HepG2 (cell line): ENCODE results near the gene DNAJC4. TPM values are rescaled to one million over a fixed set of nuclear protein-coding genes. Genes with fewer than 3 reads are reported as not detected.
A peak's percentile ranks its signal among the peaks of the same experiment; 100 is the strongest.

Experiments
- ATAC-seq: fragments of 200-7000 bp; cut with Tn5 transposase; 3 replicates; pipeline ENCODE4 v1.9.1; 2020; ENCODE audit warnings: mild to moderate bottlenecking, moderate library complexity
- BruUV-seq: library from RNA; stranded (reverse); fragments of 400-500 nt; replicated peaks from 2 replicates; lab custom pipeline; 2021; lab: Mats Ljungman, UMichigan
- CTCF ChIA-PET: fragments of 300-600 bp; formaldehyde crosslinking; extraction: SDS; loops from one replicate; lab custom pipeline; 2021; ENCODE audit warnings: low total read pairs, inconsistent platforms, low intra/inter-chr PET ratio; lab: Yijun Ruan, JAX
- POLR2A ChIA-PET: fragments of 350-600 bp; sonication (Branson Sonifier 250); formaldehyde crosslinking; loops from one replicate; lab custom pipeline; 2020; ENCODE audit warnings: antibody characterized with exemption, inconsistent platforms; lab: Yijun Ruan, JAX
- DNase-seq: peaks from one replicate; pipeline ENCODE4 v3.0.0-alpha.2; 2015; ENCODE audit warnings: low spot score
- FAIRE-seq: peaks from 3 replicates; lab custom pipeline; 2011; peaks lifted over from hg19 to GRCh38; lab: Jason Lieb, UNC
- H2AFZ ChIP-seq: one replicate; pipeline ENCODE4 v1.6.1; 2011; ENCODE audit warnings: low read length, inconsistent platforms
- H3K27ac ChIP-seq: fragments of 300-600 bp; 3 replicates; pipeline ENCODE4 v1.8.0; 2011; ENCODE audit warnings: mixed run types, mild to moderate bottlenecking, mixed read lengths, low read length, inconsistent platforms; ENCODE audit not compliant: insufficient read depth; ENCODE audit errors: extremely low read length
- H3K27me3 ChIP-seq, 2 experiments: fragments of 200-600 bp in 1 of 2; 2 replicates in 1 of 2; 3 replicates in 1 of 2; pipeline versions ENCODE4 v1.6.0 to v1.8.0; 2011; ENCODE audit warnings: low read length in 2 of 2, mild to moderate bottlenecking in 2 of 2, moderate library complexity in 2 of 2, inconsistent platforms in 1 of 2; ENCODE audit not compliant: insufficient read depth in 2 of 2, control insufficient read depth in 1 of 2
- H3K36me3 ChIP-seq, 2 experiments: fragments of 200-600 bp in 1 of 2; replicated peaks in 1 of 2; 2 replicates in 1 of 2; 3 replicates in 1 of 2; pipeline versions ENCODE4 v1.5.1 to v1.8.0; 2011; ENCODE audit warnings: low read length in 2 of 2, inconsistent platforms in 1 of 2; ENCODE audit not compliant: insufficient read depth in 2 of 2, control insufficient read depth in 1 of 2
- H3K4me1 ChIP-seq: 2 replicates; pipeline ENCODE4 v1.5.1; 2012; ENCODE audit warnings: low read length, inconsistent platforms; ENCODE audit not compliant: insufficient read depth
- H3K4me2 ChIP-seq: 2 replicates; pipeline ENCODE4 v1.6.0; 2011; ENCODE audit warnings: low read depth, low read length, inconsistent platforms
- H3K4me3 ChIP-seq, 3 experiments: fragments of 200-600 bp in 1 of 3; sonication (generic), shearing (Covaris generic) in 1 of 3; replicated peaks in 1 of 3; 2 replicates each; pipeline ENCODE4 v1.5.1; 2011 to 2016; ENCODE audit warnings: low read length in 3 of 3, inconsistent platforms in 2 of 3, low read depth in 2 of 3, mild to moderate bottlenecking in 2 of 3, control low read depth in 1 of 3, mixed read lengths in 1 of 3; ENCODE audit not compliant: insufficient read depth in 1 of 3
- H3K79me2 ChIP-seq: one replicate; pipeline ENCODE4 v1.6.1; 2011; ENCODE audit warnings: low read length, inconsistent platforms; ENCODE audit not compliant: insufficient read depth
- H3K9ac ChIP-seq: 2 replicates; pipeline ENCODE4 v1.6.0; 2011; ENCODE audit warnings: mild to moderate bottlenecking, low read depth, low read length, inconsistent platforms; ENCODE audit not compliant: insufficient read depth
- H3K9me3 ChIP-seq: 2 replicates; pipeline ENCODE4 v1.5.1; 2012; ENCODE audit warnings: mild to moderate bottlenecking, low read length
- H4K20me1 ChIP-seq: 2 replicates; pipeline ENCODE4 v1.6.0; 2011; ENCODE audit warnings: inconsistent platforms, mild to moderate bottlenecking, low read length, moderate library complexity; ENCODE audit not compliant: insufficient read depth
- KLF6 ChIP-seq: IDR thresholded peaks from 2 replicates; pipeline ENCODE4 v1.8.0; 2016; ENCODE audit warnings: missing biosample characterization, missing genetic modification reagents
- PHF20 ChIP-seq: sonication (generic); formaldehyde crosslinking; IDR thresholded peaks from 2 replicates; pipeline ENCODE4 v1.5.0; 2020; ENCODE audit warnings: mild to moderate bottlenecking, missing genetic modification reagents
- RARG ChIP-seq: sonication (generic); formaldehyde crosslinking; IDR thresholded peaks from 2 replicates; pipeline ENCODE4 v1.4.0; 2020; ENCODE audit warnings: low read depth, mild to moderate bottlenecking, missing genetic modification reagents
- ZNF329 ChIP-seq: sonication (generic); formaldehyde crosslinking; IDR thresholded peaks from 2 replicates; pipeline ENCODE4 v1.9.0; 2021; ENCODE audit warnings: low read depth, mild to moderate bottlenecking, missing genetic modification reagents
- ZNF484 ChIP-seq: sonication (generic); formaldehyde crosslinking; IDR thresholded peaks from 2 replicates; pipeline ENCODE4 v1.5.1; 2020; ENCODE audit warnings: mild to moderate bottlenecking, low read depth, missing genetic modification reagents, borderline replicate concordance
- ZNF839 ChIP-seq: sonication (generic); formaldehyde crosslinking; IDR thresholded peaks from 2 replicates; pipeline ENCODE4 v1.4.0; 2020; ENCODE audit warnings: missing genetic modification reagents, mild to moderate bottlenecking, borderline replicate concordance
- WGBS: methylation state at CpG from one replicate; pipeline ENCODE4 v1.1.6; 2017; ENCODE audit warnings: low lambda C conversion rate; 5-methylcytosine and 5-hydroxymethylcytosine counted together
- in situ Hi-C: cut with HindIII; loops from 2 replicates; pipeline ENCODE4 v1.10.0; 2017; ENCODE audit warnings: low pct_unique_long_range_greater_than_20kb; ENCODE audit not compliant: extremely low pct_ligation_motif_present
- intact Hi-C: fragments of 100-400 bp; cut with micrococcal nuclease; formaldehyde crosslinking; loops from one replicate; pipeline ENCODE4 v1.10.0; 2022; ENCODE audit not compliant: unreplicated experiment
- polyA plus RNA-seq, 8 experiments: library from polyadenylated mRNA; depleted of rRNA in 3 of 8; stranded (reverse) in 7 of 8; unstranded in 1 of 8; fragments of >200 nt; fragmentation: Illumina TruSeq in 4 of 8; extraction: Trizol in 4 of 8; gene quantifications; 2 replicates each; pipeline versions ENCODE4 v1.2.1 to v1.2.3, GENCODE V29; 2011 to 2016; ENCODE audit warnings: low read depth in 4 of 8, missing spikeins in 1 of 8, mixed read lengths in 1 of 8; ENCODE audit not compliant: insufficient read depth in 1 of 8
- total RNA-seq, 5 experiments: library from RNA; depleted of rRNA; stranded (reverse); fragments of >200 nt; fragmentation: Illumina TruSeq; extraction: Trizol; gene quantifications; 2 replicates each; pipeline ENCODE4 v1.2.3, GENCODE V29; 2016; ENCODE audit warnings: low read depth in 1 of 5
- TF ChIP-seq, protein P1 (sequence below), 2 experiments: IDR thresholded peaks; 2 replicates each; pipeline ENCODE4 v1.6.1; 2011 to 2012; ENCODE audit warnings: low read length in 2 of 2, borderline replicate concordance in 1 of 2, low read depth in 1 of 2, mild to moderate bottlenecking in 1 of 2, moderate library complexity in 1 of 2

Gene DNAJC4
- total and polyA plus RNA-seq, 2 of the 13 experiments (the other 11 are each of a cell fraction or from before 2014, with no cell fraction given): 10.3 to 60.8 TPM

DNA sequence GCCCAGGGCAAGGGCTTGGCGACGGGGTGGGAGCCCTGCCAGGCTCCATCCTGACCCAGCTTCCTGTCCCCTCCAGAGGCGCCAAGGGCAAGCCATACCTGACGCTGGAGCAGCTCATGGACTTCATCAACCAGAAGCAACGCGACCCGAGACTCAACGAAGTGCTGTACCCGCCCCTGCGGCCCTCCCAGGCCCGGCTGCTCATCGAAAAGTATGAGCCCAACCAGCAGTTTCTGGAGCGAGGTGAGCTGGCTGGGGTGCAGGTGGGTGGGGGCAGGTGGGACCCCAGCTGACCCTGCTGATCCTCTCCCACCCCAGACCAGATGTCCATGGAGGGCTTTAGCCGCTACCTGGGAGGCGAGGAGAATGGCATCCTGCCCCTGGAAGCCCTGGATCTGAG, 26.0 kb downstream of the DNAJC4 start:
- Histone ChIP-seq H4K20me1 (no peaks in the 10 kb centered on the region), H3K4me1 (peaks cover 15% of the 10 kb centered on the region), H3K36me3 (peaks cover 13 to 30% of the 10 kb centered on the region in 2 experiments; a peak in 4 of 5 replicates), H3K4me3 (no peak overlapping the region), H3K79me2 (peaks cover 7% of the 10 kb centered on the region), H3K4me2 (no peak overlapping the region), H3K27ac (no peak overlapping the region), H2AFZ (no peak overlapping the region), H3K9me3 (no peaks in the 10 kb centered on the region), H3K27me3 (no peaks in the 10 kb centered on the region; a peak in 1 of 5 replicates), H3K9ac (no peak overlapping the region)
- in situ Hi-C loops (no loop called here), intact Hi-C loops (no loop called here)
- CTCF ChIA-PET: no interaction called here
- 100% methylated on average over 10 of the region's 15 CpGs for WGBS
- no TSS peak for BruUV-seq
- ATAC-seq (no peak), DNase-seq (no peak), FAIRE-seq (no peak)
- POLR2A ChIA-PET: no interaction called here
- no peak for TF ChIP-seq KLF6 (CRISPR knock-in tag)
- peak; percentile 50; the same call in 1 of the 2 replicates for TF ChIP-seq ZNF329 (CRISPR knock-in tag)

DNA sequence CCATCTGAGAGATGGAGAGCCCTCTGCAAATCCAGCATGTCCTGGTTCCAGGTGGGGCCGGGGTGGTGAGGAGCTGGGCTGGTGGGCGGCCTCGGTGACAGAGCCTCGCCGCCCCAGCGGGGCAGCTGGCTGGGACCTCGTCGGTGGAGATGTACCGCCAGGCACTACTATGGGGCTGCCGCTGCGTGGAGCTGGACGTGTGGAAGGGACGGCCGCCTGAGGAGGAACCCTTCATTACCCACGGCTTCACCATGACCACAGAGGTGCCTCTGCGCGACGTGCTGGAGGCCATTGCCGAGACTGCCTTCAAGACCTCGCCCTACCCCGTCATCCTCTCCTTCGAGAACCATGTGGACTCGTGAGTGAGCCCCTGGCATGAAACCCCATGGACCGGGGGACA, 28.0 kb downstream of the DNAJC4 start:
- Histone ChIP-seq H3K36me3 (peaks cover 14 to 42% of the 10 kb centered on the region in 2 experiments; a peak in 4 of 5 replicates), H3K9ac (no peak overlapping the region), H3K4me2 (no peak overlapping the region), H3K79me2 (no peaks in the 10 kb centered on the region), H3K27me3 (no peaks in the 10 kb centered on the region), H2AFZ (no peak overlapping the region), H3K4me1 (no peaks in the 10 kb centered on the region), H3K9me3 (no peaks in the 10 kb centered on the region), H4K20me1 (no peaks in the 10 kb centered on the region), H3K4me3 (no peak overlapping the region), H3K27ac (no peak overlapping the region)
- WGBS: 57% methylated on average over 1 of the region's 24 CpGs
- DNase-seq: no peak
- in situ Hi-C loops: no loop called here
- ChIA-PET CTCF (no interaction called here), POLR2A (interaction anchor here (2.6 kb wide), 1 partner anchor 11 kb away, joined by 10 read pairs; no protein-coding TSS in a partner anchor)
- intact Hi-C loops: no loop called here
- BruUV-seq: no TSS peak
- FAIRE-seq: no peak
- TF ChIP-seq RARG (CRISPR knock-in tag) (no peak), ZNF839 (CRISPR knock-in tag) (no peak), ZNF484 (CRISPR knock-in tag) (no peak), PHF20 (no peak)
- TF ChIP-seq, protein P1, sequence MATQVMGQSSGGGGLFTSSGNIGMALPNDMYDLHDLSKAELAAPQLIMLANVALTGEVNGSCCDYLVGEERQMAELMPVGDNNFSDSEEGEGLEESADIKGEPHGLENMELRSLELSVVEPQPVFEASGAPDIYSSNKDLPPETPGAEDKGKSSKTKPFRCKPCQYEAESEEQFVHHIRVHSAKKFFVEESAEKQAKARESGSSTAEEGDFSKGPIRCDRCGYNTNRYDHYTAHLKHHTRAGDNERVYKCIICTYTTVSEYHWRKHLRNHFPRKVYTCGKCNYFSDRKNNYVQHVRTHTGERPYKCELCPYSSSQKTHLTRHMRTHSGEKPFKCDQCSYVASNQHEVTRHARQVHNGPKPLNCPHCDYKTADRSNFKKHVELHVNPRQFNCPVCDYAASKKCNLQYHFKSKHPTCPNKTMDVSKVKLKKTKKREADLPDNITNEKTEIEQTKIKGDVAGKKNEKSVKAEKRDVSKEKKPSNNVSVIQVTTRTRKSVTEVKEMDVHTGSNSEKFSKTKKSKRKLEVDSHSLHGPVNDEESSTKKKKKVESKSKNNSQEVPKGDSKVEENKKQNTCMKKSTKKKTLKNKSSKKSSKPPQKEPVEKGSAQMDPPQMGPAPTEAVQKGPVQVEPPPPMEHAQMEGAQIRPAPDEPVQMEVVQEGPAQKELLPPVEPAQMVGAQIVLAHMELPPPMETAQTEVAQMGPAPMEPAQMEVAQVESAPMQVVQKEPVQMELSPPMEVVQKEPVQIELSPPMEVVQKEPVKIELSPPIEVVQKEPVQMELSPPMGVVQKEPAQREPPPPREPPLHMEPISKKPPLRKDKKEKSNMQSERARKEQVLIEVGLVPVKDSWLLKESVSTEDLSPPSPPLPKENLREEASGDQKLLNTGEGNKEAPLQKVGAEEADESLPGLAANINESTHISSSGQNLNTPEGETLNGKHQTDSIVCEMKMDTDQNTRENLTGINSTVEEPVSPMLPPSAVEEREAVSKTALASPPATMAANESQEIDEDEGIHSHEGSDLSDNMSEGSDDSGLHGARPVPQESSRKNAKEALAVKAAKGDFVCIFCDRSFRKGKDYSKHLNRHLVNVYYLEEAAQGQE (IDR thresholded peaks at IDR 0.05; ENCODE audit: borderline replicate concordance in 1 of 2, low read depth in 1 of 2, low read length in 2 of 2): no peak
- no peak for ATAC-seq
